ENCODE measurements around the gene ANKIB1.
"Not testable (repeated sequence)": the region's sequence is repeated elsewhere in the genome, so short reads cannot be mapped to it uniquely, and the experiment has no call there.

ANKIB1 gene

GRCh38 chr7:92253251-92253650 lies 7.5 kb downstream of the ANKIB1 start:
- no peak overlapping the region for H3K27ac ChIP-seq
- TF ChIP-seq CTCF (conservative IDR thresholded peaks at IDR 0.05) = no peak

GRCh38 chr7:92254800-92255199 lies 9.0 kb downstream of the ANKIB1 start:
- not testable (repeated sequence) for H3K27ac ChIP-seq

GRCh38 chr7:92255308-92255707 lies 9.5 kb downstream of the ANKIB1 start:
- TF ChIP-seq CTCF (conservative IDR thresholded peaks at IDR 0.05) = no peak
- H3K27ac ChIP-seq = no peak overlapping the region

GRCh38 chr7:92259062-92259461 lies 13.3 kb downstream of the ANKIB1 start:
- no peak overlapping the region for H3K27ac ChIP-seq
- TF ChIP-seq CTCF (conservative IDR thresholded peaks at IDR 0.05) = no peak

- no peak overlapping the region for H3K27ac ChIP-seq
- TF ChIP-seq CTCF (conservative IDR thresholded peaks at IDR 0.05) = no peak
These were observed 14.0 kb downstream of the ANKIB1 start for GRCh38 chr7:92259610-92260247.

GRCh38 chr7:92260248-92260781 lies 14.5 kb downstream of the ANKIB1 start:
- no peak overlapping the region for H3K27ac ChIP-seq
- TF ChIP-seq CTCF (conservative IDR thresholded peaks at IDR 0.05) = no peak

- no peak for TF ChIP-seq CTCF (conservative IDR thresholded peaks at IDR 0.05)
- no peak overlapping the region for H3K27ac ChIP-seq
These were observed 20.9 kb downstream of the ANKIB1 start for GRCh38 chr7:92266415-92267241.

- H3K27ac ChIP-seq = no peak overlapping the region
- TF ChIP-seq CTCF (conservative IDR thresholded peaks at IDR 0.05) = no peak
These were observed 23.1 kb downstream of the ANKIB1 start for GRCh38 chr7:92268921-92269320.
